GM12891 (cell line): ENCODE results near the gene EGFR.

Experiments used
- DNase-seq: peaks from one replicate; pipeline ENCODE4 v3.0.0; 2011; ENCODE audit warnings: low spot score; ENCODE audit not compliant: insufficient read length
- FAIRE-seq: peaks from 2 replicates; lab custom pipeline; 2011; peaks lifted over from hg19 to GRCh38; lab: Jason Lieb, UNC
- PAX5 ChIP-seq: IDR thresholded peaks from 2 replicates; pipeline ENCODE4 v1.6.1; 2011; ENCODE audit warnings: low read length, moderate library complexity, mild to moderate bottlenecking; ENCODE audit not compliant: insufficient read depth, severe bottlenecking
- POLR2A ChIP-seq: IDR thresholded peaks from 2 replicates; pipeline ENCODE4 v1.6.1; 2011; ENCODE audit warnings: low read depth, low read length, control low read depth
- POLR2AphosphoS5 ChIP-seq: IDR thresholded peaks from 2 replicates; pipeline ENCODE4 v1.6.1; 2011; ENCODE audit warnings: low read depth, low read length, control low read depth
- POU2F2 ChIP-seq: IDR thresholded peaks from 2 replicates; pipeline ENCODE4 v1.6.1; 2011; ENCODE audit warnings: low read depth, mild to moderate bottlenecking, control low read depth, low read length, moderate library complexity
- SPI1 ChIP-seq: IDR thresholded peaks from 2 replicates; pipeline ENCODE4 v1.6.1; 2011; ENCODE audit warnings: low read depth, low read length, control low read depth
- TAF1 ChIP-seq: IDR thresholded peaks from 2 replicates; pipeline ENCODE4 v1.6.1; 2011; ENCODE audit warnings: low read depth, low read length, control low read depth

EGFR gene

GRCh38 chr7:55129541-55130394, 111.0 kb downstream of the EGFR start:
- DNase-seq (no peak), FAIRE-seq (no peak)

GRCh38 chr7:55130395-55131141, 111.8 kb downstream of the EGFR start:
- FAIRE-seq: no peak
- no peak for DNase-seq
- TF ChIP-seq POLR2A: no peak
- TF ChIP-seq PAX5: no peak
- peak; percentile 56 for TF ChIP-seq SPI1

More at GRCh38 chr7:55129541-55130394, 111.0 kb downstream of the EGFR start:
- TF ChIP-seq POLR2A (no peak), SPI1 (no peak), POU2F2 (no peak), PAX5 (no peak), POLR2AphosphoS5 (no peak)

GRCh38 chr7:55131142-55131929, 112.5 kb downstream of the EGFR start:
- DNase-seq: no peak
- TF ChIP-seq TAF1 (no peak), POU2F2 (no peak)
- no peak for FAIRE-seq

GRCh38 chr7:55132550-55132889, 113.7 kb downstream of the EGFR start:
- no peak for DNase-seq
- TF ChIP-seq SPI1 (no peak), POLR2A (no peak), POU2F2 (no peak), POLR2AphosphoS5 (no peak), TAF1 (no peak), PAX5 (no peak)
- FAIRE-seq: no peak

- no peak for DNase-seq
- no peak for FAIRE-seq
Measured at GRCh38 chr7:55132890-55133551, 114.2 kb downstream of the EGFR start.

GRCh38 chr7:55133630-55134358, 115.0 kb downstream of the EGFR start:
- FAIRE-seq (no peak), DNase-seq (no peak)
- TF ChIP-seq POU2F2 (no peak), POLR2A (no peak), POLR2AphosphoS5 (no peak), TAF1 (no peak)

More at GRCh38 chr7:55132890-55133551, 114.2 kb downstream of the EGFR start:
- no peak for TF ChIP-seq POLR2A
- TF ChIP-seq POU2F2: no peak
- no peak for TF ChIP-seq TAF1
- no peak for TF ChIP-seq POLR2AphosphoS5
- TF ChIP-seq SPI1: no peak
- TF ChIP-seq PAX5: no peak

- TF ChIP-seq POLR2A (no peak), SPI1 (no peak)
- FAIRE-seq (no peak), DNase-seq (no peak)
Measured at GRCh38 chr7:55134359-55134725, 115.5 kb downstream of the EGFR start.

GRCh38 chr7:55134786-55135185, 116.0 kb downstream of the EGFR start:
- FAIRE-seq (no peak), DNase-seq (no peak)
- no peak for TF ChIP-seq POU2F2
- TF ChIP-seq POLR2AphosphoS5: no peak
- no peak for TF ChIP-seq POLR2A
- TF ChIP-seq SPI1: no peak
- no peak for TF ChIP-seq PAX5
- no peak for TF ChIP-seq TAF1

GRCh38 chr7:55135462-55135861, 116.6 kb downstream of the EGFR start:
- no peak for FAIRE-seq
- TF ChIP-seq POLR2AphosphoS5 (no peak), PAX5 (no peak), SPI1 (no peak)
- DNase-seq: no peak

GRCh38 chr7:55138663-55139062, 119.8 kb downstream of the EGFR start:
- no peak for DNase-seq
- TF ChIP-seq POLR2A: no peak
- no peak for TF ChIP-seq POU2F2
- no peak for TF ChIP-seq POLR2AphosphoS5
- no peak for TF ChIP-seq SPI1
- no peak for TF ChIP-seq PAX5
- TF ChIP-seq TAF1: no peak
- no peak for FAIRE-seq
